GM19455 (cell line): ENCODE results near the gene MYH15.
A peak's percentile ranks its signal among the peaks of the same experiment; 100 is the strongest.
"Not testable (repeated sequence)": the region's sequence is repeated elsewhere in the genome, so short reads cannot be mapped to it uniquely, and the experiment has no call there.

Experiments
- ATAC-seq: cut with Tn5 transposase; IDR thresholded peaks from one replicate; pipeline ENCODE4 v1.9.1; 2021; ENCODE audit not compliant: unreplicated experiment

Gene MYH15

DNA sequence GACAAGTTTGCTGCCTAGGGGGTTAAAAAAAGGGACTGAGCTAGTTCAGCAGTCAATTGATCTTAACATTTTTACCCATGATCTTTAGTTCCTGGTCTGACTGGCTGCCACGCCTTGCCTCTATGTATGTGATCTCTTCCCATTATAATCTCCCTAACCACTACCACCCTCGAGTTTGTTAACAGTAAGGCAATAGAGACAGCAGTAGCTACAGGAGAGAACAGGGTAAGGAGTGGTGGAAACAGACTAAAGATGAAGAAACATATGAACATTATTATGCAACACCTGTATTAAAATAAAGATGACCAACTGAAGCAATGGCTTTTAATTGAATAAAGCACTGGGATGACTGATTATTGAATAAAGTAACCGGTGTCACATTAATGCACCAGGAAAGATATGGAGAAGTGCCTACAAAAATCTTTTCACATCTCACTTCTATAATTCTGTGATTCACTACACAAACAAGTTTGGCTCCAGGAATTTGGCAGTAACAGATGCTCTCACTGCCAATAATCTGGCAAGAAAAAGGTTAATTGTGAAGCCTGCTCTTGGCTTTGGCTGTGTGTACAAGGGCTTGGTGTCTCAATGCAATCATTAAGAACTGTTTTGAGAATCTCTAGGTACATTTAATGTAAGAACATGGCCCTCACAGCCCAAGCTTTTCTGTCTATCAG lies 118.3 kb downstream of the MYH15 start:
- no peak for ATAC-seq

DNA sequence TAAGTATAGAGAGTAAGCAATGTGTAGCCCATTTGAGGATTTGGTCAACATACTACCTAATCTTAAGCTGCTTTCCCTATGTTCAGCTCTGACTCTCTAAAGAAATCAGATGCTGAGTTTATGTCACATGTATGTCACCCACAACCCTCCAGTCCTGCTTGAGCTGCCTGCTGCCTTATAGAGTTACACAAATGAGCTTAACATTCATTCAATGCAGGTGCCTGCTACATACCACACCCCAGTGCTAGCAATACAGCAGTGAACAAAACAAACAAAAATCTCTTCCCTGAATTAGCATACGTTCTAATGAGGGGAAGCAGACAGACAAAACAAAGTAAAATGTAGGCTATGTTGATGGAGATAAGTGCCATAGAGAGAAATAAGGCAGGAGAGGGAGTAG lies 121.0 kb downstream of the MYH15 start:
- ATAC-seq = no peak

DNA sequence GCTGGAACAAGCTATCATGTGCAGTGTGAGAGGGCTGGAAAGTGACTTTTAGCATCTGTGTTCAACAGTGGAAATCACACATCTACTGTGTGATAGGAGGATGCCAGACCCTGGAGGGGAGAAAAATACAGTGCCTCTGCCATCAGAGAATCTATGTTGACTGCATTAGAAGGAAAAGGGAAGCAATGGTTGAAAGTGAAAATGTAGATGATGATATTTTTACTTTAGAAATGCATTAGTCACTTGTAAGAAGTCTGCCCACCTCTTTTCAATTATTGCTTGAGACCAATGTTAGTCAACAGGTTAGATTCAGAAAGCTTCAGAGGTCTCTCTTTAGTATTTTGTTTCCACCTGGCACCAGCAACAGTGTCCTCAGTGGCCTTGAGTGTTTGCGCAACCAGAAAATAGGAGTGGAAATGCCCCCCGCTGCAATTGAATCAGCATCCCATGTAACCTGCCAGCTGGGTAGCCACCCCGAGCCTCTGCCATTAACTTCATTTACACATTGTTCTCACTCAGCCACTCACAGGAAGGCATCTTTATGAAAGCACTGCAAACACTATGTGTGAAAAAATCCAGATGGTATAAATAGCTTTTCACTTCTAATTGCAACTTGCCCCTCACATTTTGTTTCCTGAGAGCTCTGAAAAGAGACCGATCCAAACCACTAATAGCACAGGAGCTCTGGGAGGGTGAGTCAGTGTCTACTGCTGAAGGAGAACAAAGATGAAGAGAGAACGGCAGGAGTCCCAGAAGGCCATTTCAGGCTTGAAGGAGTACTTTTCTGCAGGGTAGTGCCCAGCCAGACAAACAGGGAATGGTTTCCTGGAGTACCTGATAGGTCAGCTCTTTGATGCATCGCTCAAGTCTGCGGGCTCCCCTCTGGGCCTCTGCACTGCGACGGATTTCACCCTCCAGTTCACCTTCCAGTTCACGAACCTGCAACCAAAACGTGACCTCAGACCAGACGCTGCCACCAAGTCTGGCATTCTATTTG lies 122.0 kb downstream of the MYH15 start:
- ATAC-seq = peak; percentile 70

DNA sequence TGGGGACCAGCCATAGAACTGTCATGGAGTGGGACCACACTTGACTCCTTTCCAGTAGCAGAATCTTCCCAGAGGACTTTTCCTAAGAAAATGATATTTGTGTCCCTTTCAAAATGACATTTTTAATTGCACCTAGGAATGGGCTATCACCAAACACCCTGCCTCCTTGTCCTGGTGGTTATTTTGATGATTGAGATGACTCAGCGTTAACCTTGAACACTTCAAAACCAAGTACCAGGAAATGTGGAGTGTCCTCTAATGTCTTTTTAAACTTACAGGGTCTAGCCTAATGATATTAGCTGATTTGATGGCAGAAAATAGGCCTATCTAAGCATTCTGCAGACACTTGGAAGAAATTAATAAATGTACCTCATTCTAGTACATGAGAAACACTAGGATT lies 123.3 kb downstream of the MYH15 start:
- ATAC-seq = no peak

- ATAC-seq = no peak
Observed at GRCh38 chr3:108383306-108383705, 127.1 kb downstream of the MYH15 start.

GRCh38 chr3:108381529-108382140 lies 128.8 kb downstream of the MYH15 start:
- ATAC-seq = no peak

GRCh38 chr3:108380128-108380795 lies 130.1 kb downstream of the MYH15 start:
- no peak for ATAC-seq

DNA sequence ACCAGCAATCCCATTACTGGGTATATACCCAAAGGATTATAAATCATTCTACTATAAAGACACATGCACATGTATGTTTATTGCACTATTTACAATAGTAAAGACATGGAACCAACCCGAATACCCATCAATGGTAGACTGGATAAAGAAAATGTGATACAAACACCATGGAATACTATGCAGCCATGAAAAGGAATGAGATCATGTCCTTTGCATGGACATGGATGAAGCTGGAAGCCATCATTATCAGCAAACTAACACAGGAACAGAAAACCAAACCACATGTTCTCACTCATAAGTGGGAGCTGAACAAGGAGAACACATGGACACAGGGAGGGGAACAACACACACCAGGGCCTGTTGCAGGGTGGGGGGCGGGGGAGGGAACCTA lies 131.4 kb downstream of the MYH15 start:
- ATAC-seq = not testable (repeated sequence)

- ATAC-seq = no peak
Observed at GRCh38 chr3:108378153-108378951, 132.0 kb downstream of the MYH15 start.

GRCh38 chr3:108377384-108377783 lies 133.0 kb downstream of the MYH15 start:
- no peak for ATAC-seq

DNA sequence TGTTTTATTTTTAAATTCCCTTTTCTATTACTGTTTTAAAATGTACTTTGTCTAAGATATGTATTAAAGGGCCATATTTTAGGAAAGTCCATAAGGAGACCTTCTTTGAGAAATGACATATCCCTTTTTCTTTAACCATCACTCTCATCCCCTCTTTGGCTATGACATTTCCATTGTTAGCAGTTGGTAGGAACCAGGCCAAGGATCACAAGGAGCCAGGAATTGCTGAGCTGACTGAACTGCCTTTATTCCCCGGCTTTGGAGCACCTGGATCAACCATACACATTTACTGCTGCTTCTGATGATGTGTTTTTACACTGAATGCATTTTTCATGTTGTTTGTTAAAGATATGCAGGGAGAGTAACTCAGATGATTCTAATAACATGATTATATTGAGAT lies 134.4 kb downstream of the MYH15 start:
- no peak for ATAC-seq

DNA sequence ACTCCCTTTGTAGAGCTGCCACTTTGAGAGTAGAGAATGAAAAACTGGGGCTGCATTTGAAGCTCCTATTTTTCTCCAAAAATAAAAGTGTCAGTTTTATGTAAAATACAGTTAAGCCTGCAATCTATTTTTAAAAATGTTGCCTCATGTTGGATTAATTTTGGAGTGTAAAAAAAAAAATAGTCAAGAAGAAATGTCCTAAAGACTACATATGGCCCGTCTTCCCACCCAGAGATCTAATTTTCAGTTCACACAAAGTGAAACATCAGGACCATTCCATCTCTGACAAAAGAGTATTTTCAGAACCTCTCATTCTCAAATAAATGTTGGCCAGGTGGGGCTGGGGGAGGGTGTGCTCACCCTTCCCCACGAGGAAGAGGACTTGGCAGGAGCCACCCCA lies 151.4 kb downstream of the MYH15 start:
- ATAC-seq = no peak

GRCh38 chr3:108357042-108357441 lies 153.4 kb downstream of the MYH15 start:
- no peak for ATAC-seq

- no peak for ATAC-seq
Observed at GRCh38 chr3:108354562-108354961, 155.8 kb downstream of the MYH15 start.

DNA sequence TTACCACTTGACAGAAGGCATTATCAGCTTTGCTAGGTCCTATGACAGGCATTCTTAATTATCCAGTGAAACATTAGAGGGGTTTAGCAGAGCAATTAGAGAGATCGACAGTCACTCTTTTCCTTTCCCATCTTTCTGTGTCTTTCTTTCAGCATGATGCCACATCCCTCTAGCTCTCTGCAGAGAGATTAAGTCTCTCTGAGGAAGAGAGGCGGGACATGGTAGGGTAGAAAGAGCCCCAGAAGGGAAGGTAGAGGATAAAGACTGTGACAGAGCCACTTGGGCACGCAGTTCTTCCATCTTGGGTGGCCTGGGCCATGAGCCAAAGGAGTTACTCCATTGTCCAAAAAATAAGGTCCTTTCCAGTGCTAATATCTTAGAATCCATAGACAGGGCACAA lies 158.2 kb downstream of the MYH15 start:
- no peak for ATAC-seq

DNA sequence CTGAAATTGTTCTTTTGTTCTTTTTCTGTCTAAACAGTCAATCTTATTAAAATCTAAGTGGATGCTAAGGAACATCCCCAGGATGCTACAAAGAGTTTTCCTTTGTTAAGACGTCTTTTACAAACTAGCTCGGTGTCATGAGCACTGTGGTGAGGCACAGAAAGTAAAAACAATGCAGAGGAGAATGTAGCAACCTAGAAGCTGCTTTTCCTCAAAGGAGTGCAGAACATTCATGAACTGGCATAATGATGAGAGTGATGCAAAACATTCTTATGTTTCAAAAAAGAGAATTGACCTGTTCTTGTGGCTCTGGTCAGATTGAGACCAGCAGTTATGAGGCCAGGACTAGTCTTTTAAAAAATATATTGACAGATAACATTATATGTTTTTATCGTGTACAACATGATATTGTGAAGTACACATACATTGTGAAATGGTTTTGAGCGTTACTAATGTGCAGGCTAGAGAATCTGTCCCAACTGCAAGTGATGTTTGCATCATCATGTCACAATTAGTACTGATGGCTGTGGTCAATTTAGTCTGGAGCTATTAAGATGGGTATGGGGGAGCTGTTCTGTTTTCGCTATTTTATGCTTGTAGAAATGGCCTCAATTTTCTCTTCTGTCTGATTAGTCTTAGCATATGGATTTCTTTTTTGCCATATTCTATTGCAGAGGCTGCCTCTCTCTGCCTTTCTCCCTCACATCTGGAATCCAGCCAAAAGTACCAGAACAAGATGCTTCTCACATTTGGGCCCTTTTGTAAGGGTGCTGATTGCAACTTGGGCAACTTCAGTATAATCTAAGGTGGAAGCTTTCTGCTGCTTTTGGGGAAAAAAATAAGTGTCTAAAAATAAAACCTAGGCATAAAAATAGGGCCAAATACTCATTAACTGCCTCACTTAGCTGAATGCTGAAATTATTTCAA lies 163.8 kb downstream of the MYH15 start:
- no peak for ATAC-seq

GRCh38 chr3:108345492-108346205 lies 164.7 kb downstream of the MYH15 start:
- ATAC-seq = no peak

DNA sequence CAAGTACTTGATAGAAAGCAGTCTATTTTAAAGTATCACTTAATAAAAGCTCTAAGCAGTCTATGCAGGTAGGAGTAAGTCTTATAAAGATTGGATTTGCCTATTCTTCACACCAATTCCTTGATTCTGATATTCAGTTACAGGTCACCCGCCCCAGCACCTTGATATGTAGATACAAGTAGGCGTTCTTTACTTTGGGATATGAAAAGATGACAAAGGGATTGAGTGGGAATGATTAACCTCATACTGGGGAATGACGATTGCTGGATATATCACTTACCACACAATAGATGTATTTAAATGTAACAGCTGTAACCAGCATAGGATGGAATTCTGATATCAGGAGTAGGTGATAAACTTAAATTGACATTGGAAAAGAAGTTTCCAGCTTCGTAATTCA lies 166.9 kb downstream of the MYH15 start:
- ATAC-seq = no peak
